NAMALWA (cell line): ENCODE results near the gene NIFK.
A peak's percentile ranks its signal among the peaks of the same experiment; 100 is the strongest.
"Not testable (repeated sequence)": the region's sequence is repeated elsewhere in the genome, so short reads cannot be mapped to it uniquely, and the experiment has no call there.

Experiments
- DNase-seq: peaks from one replicate; pipeline ENCODE4 v3.0.0-alpha.2; 2015; ENCODE audit warnings: low spot score

The NIFK gene

GRCh38 chr2:121731366-121731765, 5.3 kb downstream of the NIFK start:
- DNase-seq = no peak

GRCh38 chr2:121727950-121728349, 8.7 kb downstream of the NIFK start:
- no peak for DNase-seq

DNA sequence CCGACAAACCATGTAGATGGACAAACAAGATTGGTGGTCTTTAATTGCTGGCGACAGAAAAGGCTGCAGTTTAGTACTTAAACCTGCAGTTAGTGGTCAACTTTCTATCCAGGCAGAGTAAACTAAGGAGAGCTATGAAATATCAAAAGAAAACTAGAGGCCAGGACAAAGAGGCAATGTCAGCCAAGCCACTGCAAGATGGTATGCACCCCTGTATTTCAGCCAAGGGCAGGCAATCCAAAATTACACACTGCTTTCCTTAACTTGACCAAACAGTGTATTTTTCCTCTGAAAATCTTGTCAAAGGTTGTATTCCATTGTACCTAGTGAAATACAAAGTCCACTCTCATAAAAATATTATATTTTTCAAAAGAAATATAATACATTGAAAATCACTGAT, 9.3 kb downstream of the NIFK start:
- DNase-seq = no peak

DNA sequence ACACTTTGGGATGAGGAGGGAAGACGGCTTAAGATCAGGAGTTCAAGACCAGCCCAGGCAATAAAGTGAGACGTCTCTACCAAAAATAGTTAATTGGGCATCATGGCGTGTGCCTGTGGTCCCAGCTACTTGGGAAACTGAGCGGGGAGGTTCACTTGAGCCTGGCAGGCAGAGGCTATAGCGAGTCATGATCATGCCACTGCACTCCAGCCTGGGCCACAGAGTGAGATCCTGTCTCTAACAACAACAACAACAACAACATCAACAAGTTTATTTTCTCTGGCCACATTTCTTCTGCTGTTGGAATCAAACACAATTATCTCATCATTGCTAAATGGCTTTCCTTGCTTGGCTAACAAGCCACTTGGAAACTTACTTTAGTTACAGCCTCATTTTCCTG, 13.4 kb downstream of the NIFK start:
- no peak for DNase-seq

DNA sequence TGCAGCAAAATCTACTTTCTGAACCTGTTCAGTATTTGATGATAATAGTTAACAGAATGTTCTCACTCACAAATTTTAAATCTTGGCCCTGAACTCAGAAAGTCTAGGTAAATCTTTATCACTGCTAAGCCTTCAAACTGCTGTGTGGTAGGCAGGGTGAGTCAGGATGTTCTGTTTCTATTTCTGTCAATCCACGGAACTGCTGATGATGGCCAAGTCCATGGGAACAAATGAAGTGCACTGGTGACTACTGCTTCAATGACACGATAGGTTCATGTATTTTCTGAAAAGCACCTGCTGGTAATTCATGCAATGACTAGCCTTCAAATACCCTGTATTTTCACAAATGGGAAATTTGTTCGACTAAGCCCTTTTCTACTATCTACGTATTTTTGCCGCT, 14.2 kb downstream of the NIFK start:
- DNase-seq = no peak

DNA sequence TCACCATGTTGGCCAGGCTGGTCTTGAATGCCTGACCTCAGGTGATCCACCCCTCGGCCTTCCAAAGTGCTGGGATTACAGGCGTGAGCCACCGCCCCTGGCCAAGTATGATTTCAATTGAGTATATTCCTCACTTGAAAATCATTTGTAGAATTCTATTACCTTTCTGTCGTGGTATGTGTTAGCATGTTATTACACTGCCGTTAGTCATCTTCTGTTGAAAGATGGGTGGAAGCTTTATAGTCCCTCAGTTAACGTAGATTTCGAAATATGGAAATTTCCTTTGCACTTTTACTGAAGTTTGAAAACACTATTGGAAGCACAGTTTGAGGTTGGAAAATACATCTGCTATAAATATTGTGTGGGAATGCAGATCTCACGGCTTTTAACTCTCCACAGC, 14.7 kb downstream of the NIFK start:
- no peak for DNase-seq

- DNase-seq = no peak
These were observed 19.1 kb downstream of the NIFK start for GRCh38 chr2:121717529-121717928.

DNA sequence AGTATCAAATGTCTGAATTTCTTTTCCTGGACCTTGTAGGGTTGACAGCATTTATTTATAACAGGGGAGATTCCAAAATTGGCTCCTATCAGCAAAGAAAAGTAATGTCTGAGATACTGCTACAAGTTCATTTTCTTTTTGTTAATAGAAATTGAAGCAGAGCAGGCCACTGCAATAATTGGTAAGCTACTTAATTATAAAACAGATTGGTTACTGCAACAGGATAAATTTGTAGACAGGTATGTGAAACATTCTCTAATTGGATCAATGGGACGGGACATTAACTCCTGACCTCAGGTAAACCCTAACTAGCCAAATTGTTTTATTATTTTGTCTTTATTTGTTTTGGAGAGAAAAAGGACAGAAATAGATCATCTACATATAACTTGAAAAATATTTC, 20.5 kb downstream of the NIFK start:
- DNase-seq = no peak

- not testable (repeated sequence) for DNase-seq
These were observed 25.2 kb downstream of the NIFK start for GRCh38 chr2:121711481-121711880.

DNA sequence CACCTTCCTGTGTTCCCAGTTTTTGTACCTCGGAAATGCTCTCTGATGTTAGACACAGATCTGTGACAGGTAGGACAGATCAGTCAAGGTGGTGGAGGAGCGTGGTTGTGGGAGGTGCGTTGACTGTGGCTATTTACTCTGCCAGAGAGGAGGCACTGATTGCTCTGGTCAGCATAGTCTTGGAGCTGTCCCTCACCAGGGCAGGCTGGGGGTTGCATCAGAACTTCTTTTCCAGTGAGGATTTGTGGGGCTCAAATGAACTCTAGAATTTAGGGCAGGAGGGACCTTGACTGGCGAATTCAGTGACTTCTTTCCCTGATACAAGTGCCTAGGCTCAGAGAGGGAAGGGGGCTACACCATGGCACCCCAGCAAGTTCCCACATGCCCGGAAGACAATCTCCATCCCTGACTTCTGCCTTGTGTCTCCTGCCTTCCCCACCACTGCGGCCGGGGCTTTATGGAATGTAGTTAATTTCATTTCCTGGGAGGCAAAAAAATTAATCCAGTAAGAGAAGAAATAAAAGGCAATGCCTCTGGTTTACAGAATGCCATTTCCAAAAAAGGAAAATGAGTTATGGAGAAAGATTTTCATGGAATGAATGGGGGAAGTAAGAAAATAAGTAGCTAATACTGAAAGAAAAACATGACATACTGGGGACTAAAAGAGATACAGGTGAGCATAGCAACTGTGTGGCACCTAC, 26.1 kb downstream of the NIFK start:
- no peak for DNase-seq

DNA sequence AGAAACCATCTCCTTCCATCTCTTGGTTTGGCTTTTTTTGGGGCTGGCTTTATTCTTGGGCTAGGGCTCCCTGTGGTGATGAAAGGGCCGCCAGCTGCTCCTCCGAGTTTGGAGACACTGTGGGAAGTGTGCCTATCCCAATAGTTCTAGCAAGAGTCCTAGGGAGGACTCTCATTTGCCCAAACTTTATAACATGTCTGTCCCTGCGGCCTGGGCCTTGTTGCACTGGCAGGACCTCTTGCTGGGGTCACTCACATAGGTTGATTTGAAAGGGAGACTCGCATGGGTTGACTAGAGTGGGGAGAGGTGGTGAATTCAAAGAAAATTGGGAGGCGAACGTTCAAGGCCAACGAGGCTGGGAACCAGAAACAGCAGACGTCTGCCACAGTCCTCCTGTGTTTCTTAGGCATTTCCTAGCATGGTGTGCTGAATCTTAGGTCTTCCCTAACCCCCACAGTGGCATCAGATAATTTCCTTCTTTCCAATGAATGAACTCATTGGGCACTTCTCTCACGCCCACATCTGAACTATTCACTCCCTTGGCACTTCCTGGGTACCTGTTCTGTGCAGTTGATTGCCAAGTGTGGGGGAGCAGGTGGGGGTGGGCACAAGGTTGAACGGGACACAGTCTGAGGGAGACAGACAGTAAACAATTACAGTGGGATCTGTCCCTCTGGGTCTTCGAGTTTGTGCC, 26.8 kb downstream of the NIFK start:
- DNase-seq = no peak

- DNase-seq = no peak
These were observed 28.7 kb downstream of the NIFK start for GRCh38 chr2:121707920-121708361.

GRCh38 chr2:121707344-121707919, 29.2 kb downstream of the NIFK start:
- DNase-seq = no peak

- no peak for DNase-seq
These were observed 30.7 kb downstream of the NIFK start for GRCh38 chr2:121705958-121706357.

- no peak for DNase-seq
These were observed 31.3 kb downstream of the NIFK start for GRCh38 chr2:121705390-121705789.

DNA sequence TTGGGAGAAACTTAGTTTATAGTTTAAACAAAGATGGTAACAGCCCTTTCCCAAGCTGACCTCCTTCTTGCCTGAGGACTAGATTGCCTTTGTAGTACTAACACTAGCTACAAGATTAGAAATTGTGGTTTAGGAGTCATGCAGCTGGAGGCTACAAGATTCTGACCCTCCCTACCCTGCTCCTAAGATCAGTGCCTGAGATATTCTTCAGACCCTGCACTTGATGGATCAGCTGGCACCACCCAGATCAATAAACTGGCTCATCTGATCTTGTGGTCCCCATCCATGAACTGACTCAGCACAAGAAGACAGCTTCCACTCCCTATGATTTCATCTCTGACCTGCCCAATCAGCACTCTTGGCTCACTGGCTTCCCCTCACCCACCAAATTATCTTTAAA, 34.9 kb downstream of the NIFK start:
- DNase-seq = not testable (repeated sequence)

GRCh38 chr2:121699421-121700333, 37.0 kb downstream of the NIFK start:
- peak; percentile 52 for DNase-seq

DNA sequence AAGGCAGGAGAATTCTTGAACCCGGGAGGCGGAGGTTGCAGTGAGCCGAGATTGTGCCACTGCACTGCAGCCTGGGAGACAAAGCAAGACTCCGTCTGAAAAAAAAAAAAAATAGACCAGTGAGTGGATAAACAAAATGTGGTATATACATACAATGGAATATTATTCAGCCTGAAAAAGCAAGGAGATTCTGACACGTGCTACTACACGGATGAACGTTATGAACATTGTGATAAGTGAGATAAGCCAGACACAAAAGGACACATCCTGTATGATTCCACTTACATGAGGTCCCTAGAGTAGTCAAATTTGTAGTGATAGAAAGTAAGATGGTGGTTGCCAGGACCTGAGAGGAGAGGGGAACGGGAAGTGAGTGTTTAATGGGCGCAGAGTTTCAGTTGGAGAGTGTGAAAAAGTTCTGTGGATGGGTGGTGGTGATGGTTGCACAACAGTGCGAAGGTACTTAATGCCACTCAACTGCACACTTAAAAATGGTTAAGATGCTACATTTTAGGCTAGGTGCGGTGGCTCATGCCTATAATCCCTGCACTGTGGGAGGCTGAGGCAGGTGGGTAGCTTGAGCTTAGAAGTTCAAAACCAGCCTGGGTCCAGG, 38.3 kb downstream of the NIFK start:
- no peak for DNase-seq

DNA sequence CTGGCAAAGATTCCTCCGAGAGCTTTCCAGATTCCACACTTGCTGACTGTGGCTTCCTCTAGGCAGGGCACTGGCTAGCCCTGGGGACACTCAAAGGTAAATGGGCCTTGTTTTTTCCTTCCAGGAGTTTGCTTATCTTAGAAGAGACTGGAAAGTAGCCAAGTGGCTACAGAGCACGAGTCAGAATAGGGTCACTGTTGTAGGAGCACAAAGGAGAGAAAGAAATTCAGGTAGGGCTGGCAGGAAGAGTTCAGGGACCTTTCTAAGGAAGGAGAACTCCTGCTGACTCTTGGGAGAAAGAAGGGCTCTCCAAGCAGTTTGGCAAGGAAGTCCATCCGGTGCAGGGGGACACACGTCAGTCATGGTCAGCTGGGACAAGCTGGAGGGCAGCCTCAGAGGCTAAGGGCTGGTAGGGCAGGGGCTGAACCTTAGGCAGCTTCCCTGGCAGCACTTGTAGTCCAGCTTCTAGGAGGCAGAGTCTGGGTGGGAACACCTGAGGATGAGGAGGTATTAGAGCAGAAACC, 39.5 kb downstream of the NIFK start:
- no peak for DNase-seq

DNA sequence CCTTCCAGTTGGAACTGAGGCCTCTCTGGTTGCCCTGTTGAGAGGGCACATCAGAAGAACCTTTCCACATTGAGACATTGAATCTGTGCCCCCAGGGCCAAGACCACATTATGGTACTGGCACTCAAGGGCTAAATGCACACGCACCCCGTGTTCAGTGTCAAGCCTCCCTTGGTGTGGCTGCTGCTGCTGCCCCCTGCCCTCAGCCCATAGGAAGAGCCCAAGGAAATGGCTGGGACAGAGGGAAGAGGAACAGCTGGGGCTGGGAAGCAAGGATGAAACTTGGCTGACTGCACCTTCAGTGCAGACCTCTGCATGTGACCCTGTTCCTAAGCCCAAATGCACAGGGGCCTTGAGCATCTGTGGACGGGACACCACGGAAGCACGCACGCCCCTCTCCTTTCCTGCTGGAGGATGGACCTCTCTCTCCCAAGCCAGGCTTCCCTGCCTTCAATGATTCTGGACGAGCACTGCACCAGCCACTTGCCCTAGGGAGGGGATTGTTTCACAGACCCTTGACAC, 40.2 kb downstream of the NIFK start:
- no peak for DNase-seq

DNA sequence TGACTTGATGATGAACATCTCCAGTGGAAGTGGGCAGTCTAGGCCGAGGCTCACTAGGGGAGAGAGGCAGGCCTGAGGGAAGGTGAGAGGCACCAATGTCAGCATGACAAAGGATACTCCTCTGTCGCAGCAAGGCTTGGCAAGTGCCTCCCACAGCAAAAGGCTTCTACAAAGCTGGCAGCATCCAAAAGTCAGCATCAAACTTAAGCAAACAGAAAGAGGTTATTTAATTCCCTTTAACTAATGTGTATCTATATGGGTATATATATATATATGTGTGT, 41.6 kb downstream of the NIFK start:
- no peak for DNase-seq
